ENCODE measurements around the gene UQCC2.

Gene UQCC2

GRCh38 chr6:33711140-33712129 lies at the start of gene UQCC2:
TSS of gene UQCC2 (minus strand) at chr6:33711700. CDS start at chr6:33711686, 14 bp downstream.
- peak; percentile 92 to 98 for DNase-seq

GRCh38 chr6:33759887-33760629 lies 48.6 kb upstream of the UQCC2 start:
- DNase-seq = no peak

GRCh38 chr6:33758815-33759216 lies 47.3 kb upstream of the UQCC2 start:
- no peak for DNase-seq

GRCh38 chr6:33757906-33758305 lies 46.4 kb upstream of the UQCC2 start:
- no peak for DNase-seq

GRCh38 chr6:33757113-33757512 lies 45.6 kb upstream of the UQCC2 start:
- DNase-seq = no peak

GRCh38 chr6:33756211-33756954 lies 44.9 kb upstream of the UQCC2 start:
- no peak for DNase-seq

GRCh38 chr6:33755070-33755869 lies 43.8 kb upstream of the UQCC2 start:
- no peak for DNase-seq

GRCh38 chr6:33754222-33754621 lies 42.7 kb upstream of the UQCC2 start:
- DNase-seq = no peak

GRCh38 chr6:33752646-33753015 lies 41.1 kb upstream of the UQCC2 start:
- no peak for DNase-seq

GRCh38 chr6:33751771-33752645 lies 40.5 kb upstream of the UQCC2 start:
- no peak for DNase-seq

GRCh38 chr6:33750244-33750991 lies 38.9 kb upstream of the UQCC2 start:
- DNase-seq = no peak

- DNase-seq = no peak
These were observed 37.9 kb upstream of the UQCC2 start for GRCh38 chr6:33749401-33749800.

GRCh38 chr6:33748841-33749240 lies 37.3 kb upstream of the UQCC2 start:
- no peak for DNase-seq

GRCh38 chr6:33747823-33748222 lies 36.3 kb upstream of the UQCC2 start:
- DNase-seq = no peak

GRCh38 chr6:33746651-33747100 lies 35.2 kb upstream of the UQCC2 start, which contains the start of gene IP6K3:
TSS of gene IP6K3 (minus strand) at chr6:33746905. CDS start at chr6:33735476, 11,429 bp downstream.
- no peak for DNase-seq

- DNase-seq = no peak
These were observed 34.6 kb upstream of the UQCC2 start for GRCh38 chr6:33746036-33746600.

GRCh38 chr6:33745548-33745947 lies 34.0 kb upstream of the UQCC2 start:
- no peak for DNase-seq

GRCh38 chr6:33744895-33745546 lies 33.5 kb upstream of the UQCC2 start:
- DNase-seq = no peak
